Measurements from ENCODE around the gene OTX2. TPM values are rescaled to one million over a fixed set of nuclear protein-coding genes. Genes with fewer than 3 reads are reported as not detected.

The OTX2 gene
- total and polyA plus RNA-seq, 2 of the 4 experiments (the other 2 are of a cell fraction), result not detected

- dilution Hi-C loops (cut with HindIII; ENCODE audit: low sequenced_read_pairs, unreplicated experiment) (no loop called here), in situ Hi-C loops (cut with MboI; ENCODE audit: low sequenced_read_pairs) (no loop called here), intact Hi-C loops (cut with micrococcal nuclease) (no loop called here)
- no peak overlapping the region for H3K4me2 ChIP-seq (ENCODE audit: low read depth, low read length)
- H3K27ac ChIP-seq (ENCODE audit: insufficient read depth, low read length), result no peak overlapping the region
- no peaks in the 10 kb centered on the region for H3K79me1 ChIP-seq (ENCODE audit: low read depth in 1 of 2, low read length in 2 of 2)
- H4K91ac ChIP-seq (ENCODE audit: insufficient read depth, low read depth, low read length), result no peak overlapping the region
- H2AK5ac ChIP-seq (ENCODE audit: low read depth, low read length), result no peak overlapping the region
- no peak overlapping the region for H3K14ac ChIP-seq (replicated peaks; ENCODE audit: low read depth, low read length)
- H3K9ac ChIP-seq (ENCODE audit: low read depth, low read length), result no peak overlapping the region
- H2BK5ac ChIP-seq (ENCODE audit: low read depth, low read length, poor library complexity, severe bottlenecking), result no peak overlapping the region
- CTCF ChIA-PET, result no interaction called here
- ATAC-seq (ENCODE audit: low read depth), result no peak
- H2AFZ ChIP-seq (replicated peaks; ENCODE audit: low read length, poor library complexity), result no peak overlapping the region
- POLR2A ChIA-PET (ENCODE audit: unreplicated experiment), result no interaction called here
- DNase-seq, result no peak
- H3K18ac ChIP-seq (ENCODE audit: low read depth, low read length), result no peak overlapping the region
- H3K9me3 ChIP-seq (ENCODE audit: control insufficient read depth, insufficient read depth, low read length), result no peaks in the 10 kb centered on the region
- H3K56ac ChIP-seq (ENCODE audit: extremely low read depth, insufficient read depth, low read length), result no peak overlapping the region
- no peaks in the 10 kb centered on the region for H3K36me3 ChIP-seq (ENCODE audit: control insufficient read depth, insufficient read depth, low read length)
- no peak overlapping the region for H2BK120ac ChIP-seq (ENCODE audit: low read depth, low read length)
- H2AK9ac ChIP-seq (replicated peaks; ENCODE audit: low read depth, low read length, poor library complexity), result no peak overlapping the region
- no peak overlapping the region for H4K8ac ChIP-seq (ENCODE audit: low read depth in 2 of 2, low read length in 2 of 2)
- H2BK20ac ChIP-seq (ENCODE audit: low read depth, low read length), result no peak overlapping the region
- TF ChIP-seq CEBPB (IDR thresholded peaks at IDR 0.05; ENCODE audit: low read depth, low read length) (no peak), RAD21 (IDR thresholded peaks at IDR 0.05; ENCODE audit: low read length) (no peak), SMC3 (IDR thresholded peaks at IDR 0.05; ENCODE audit: low read depth, low read length) (no peak), FOS (IDR thresholded peaks at IDR 0.05; ENCODE audit: low read depth, low read length) (no peak), CHD1 (IDR thresholded peaks at IDR 0.05; ENCODE audit: low read depth, low read length) (no peak), RFX5 (IDR thresholded peaks at IDR 0.05; ENCODE audit: low read depth, low read length) (no peak), BHLHE40 (IDR thresholded peaks at IDR 0.05; ENCODE audit: low read depth, low read length) (no peak), POLR2A (IDR thresholded peaks at IDR 0.05; ENCODE audit: low read depth, low read length) (no peak), MAZ (IDR thresholded peaks at IDR 0.05; ENCODE audit: borderline replicate concordance, low read depth, low read length) (no peak), CTCF (conservative IDR thresholded peaks at IDR 0.05; ENCODE audit: low read depth, low read length) (no peak), NFE2L2 (IDR thresholded peaks at IDR 0.05; ENCODE audit: low read depth, low read length) (no peak), USF2 (IDR thresholded peaks at IDR 0.05; ENCODE audit: low read depth, low read length) (no peak), ELK1 (IDR thresholded peaks at IDR 0.05; ENCODE audit: borderline replicate concordance, low read depth, low read length) (no peak), RCOR1 (IDR thresholded peaks at IDR 0.05; ENCODE audit: insufficient replicate concordance, low read length) (no peak), MXI1 (IDR thresholded peaks at IDR 0.05; ENCODE audit: borderline replicate concordance, low read depth, low read length) (no peak)
- H3K27me3 ChIP-seq (ENCODE audit: control insufficient read depth, insufficient read depth, low read length), result no peaks in the 10 kb centered on the region
- H3K4me1 ChIP-seq (ENCODE audit: control insufficient read depth, insufficient read depth, low read length), result no peaks in the 10 kb centered on the region
- H4K20me1 ChIP-seq (ENCODE audit: insufficient read depth, low read length), result no peaks in the 10 kb centered on the region
- no CpG with 5 or more reads among the region's 3 CpGs for WGBS, 2 experiments (ENCODE audit: extremely low coverage in 2 of 2, insufficient read length in 1 of 2)
- no peak overlapping the region for H4K5ac ChIP-seq (ENCODE audit: low read depth, low read length)
- H3K4me3 ChIP-seq (ENCODE audit: insufficient read depth, low read depth, low read length), result no peak overlapping the region
- no peaks in the 10 kb centered on the region for H3K9me1 ChIP-seq (ENCODE audit: insufficient read depth, low read length)
- H3K23ac ChIP-seq (ENCODE audit: low read depth, low read length), result no peak overlapping the region
- no TSS peak for BruUV-seq (replicated peaks)
- H2BK15ac ChIP-seq (ENCODE audit: low read depth, low read length), result no peak overlapping the region
- no peak overlapping the region for H3K4ac ChIP-seq (ENCODE audit: low read depth, low read length)
Measured at GRCh38 chr14:56754921-56755320, 55.4 kb downstream of the OTX2 start.

Measured in IMR-90 (cell line).